ENCODE measurements around the gene HOXD4. TPM values are rescaled to one million over a fixed set of nuclear protein-coding genes. Genes with fewer than 3 reads are reported as not detected.

Gene HOXD4
- total RNA-seq, 4 donors from 2014 or later = 0.69 to 3.6 (median 1.3) TPM; not detected in 1

DNA sequence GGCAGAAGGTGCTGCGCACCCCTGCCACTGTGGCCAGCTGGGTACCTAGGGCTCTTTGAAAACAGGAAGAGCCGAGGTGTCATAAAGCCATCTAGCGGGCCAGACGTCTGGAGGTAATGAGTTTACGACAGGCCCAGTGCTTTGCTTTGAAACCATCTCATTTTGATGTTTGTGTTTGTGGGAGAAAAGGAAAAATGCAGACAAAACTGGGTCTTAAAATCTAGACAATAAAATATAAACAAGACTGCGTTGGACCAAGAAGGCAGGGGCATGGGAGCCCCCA is 25.6 kb upstream of the HOXD4 start:
- Histone ChIP-seq H3K27ac (no peak overlapping the region), H3K4me1 (peaks cover 0 to 65% (median 22%) of the 10 kb centered on the region in 3 donors), H3K9me3 (no peaks in the 10 kb centered on the region), H3K4me3 (no peak overlapping the region), H3K27me3 (peaks cover 100% of the 10 kb centered on the region), H3K36me3 (no peaks in the 10 kb centered on the region)
- TF ChIP-seq, protein P1, sequence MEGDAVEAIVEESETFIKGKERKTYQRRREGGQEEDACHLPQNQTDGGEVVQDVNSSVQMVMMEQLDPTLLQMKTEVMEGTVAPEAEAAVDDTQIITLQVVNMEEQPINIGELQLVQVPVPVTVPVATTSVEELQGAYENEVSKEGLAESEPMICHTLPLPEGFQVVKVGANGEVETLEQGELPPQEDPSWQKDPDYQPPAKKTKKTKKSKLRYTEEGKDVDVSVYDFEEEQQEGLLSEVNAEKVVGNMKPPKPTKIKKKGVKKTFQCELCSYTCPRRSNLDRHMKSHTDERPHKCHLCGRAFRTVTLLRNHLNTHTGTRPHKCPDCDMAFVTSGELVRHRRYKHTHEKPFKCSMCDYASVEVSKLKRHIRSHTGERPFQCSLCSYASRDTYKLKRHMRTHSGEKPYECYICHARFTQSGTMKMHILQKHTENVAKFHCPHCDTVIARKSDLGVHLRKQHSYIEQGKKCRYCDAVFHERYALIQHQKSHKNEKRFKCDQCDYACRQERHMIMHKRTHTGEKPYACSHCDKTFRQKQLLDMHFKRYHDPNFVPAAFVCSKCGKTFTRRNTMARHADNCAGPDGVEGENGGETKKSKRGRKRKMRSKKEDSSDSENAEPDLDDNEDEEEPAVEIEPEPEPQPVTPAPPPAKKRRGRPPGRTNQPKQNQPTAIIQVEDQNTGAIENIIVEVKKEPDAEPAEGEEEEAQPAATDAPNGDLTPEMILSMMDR (IDR thresholded peaks at IDR 0.05) = no peak
- TF ChIP-seq POLR2AphosphoS5 (IDR thresholded peaks at IDR 0.05) (no peak), EP300 (IDR thresholded peaks at IDR 0.05) (no peak), POLR2A (IDR thresholded peaks at IDR 0.05) (no peak)
- ATAC-seq = no peak
- 13 to 27% methylated on average over 3 to 6 of the region's 6 CpGs for WGBS, 2 donors (ENCODE audit: low coverage in 1 of 2)

DNA sequence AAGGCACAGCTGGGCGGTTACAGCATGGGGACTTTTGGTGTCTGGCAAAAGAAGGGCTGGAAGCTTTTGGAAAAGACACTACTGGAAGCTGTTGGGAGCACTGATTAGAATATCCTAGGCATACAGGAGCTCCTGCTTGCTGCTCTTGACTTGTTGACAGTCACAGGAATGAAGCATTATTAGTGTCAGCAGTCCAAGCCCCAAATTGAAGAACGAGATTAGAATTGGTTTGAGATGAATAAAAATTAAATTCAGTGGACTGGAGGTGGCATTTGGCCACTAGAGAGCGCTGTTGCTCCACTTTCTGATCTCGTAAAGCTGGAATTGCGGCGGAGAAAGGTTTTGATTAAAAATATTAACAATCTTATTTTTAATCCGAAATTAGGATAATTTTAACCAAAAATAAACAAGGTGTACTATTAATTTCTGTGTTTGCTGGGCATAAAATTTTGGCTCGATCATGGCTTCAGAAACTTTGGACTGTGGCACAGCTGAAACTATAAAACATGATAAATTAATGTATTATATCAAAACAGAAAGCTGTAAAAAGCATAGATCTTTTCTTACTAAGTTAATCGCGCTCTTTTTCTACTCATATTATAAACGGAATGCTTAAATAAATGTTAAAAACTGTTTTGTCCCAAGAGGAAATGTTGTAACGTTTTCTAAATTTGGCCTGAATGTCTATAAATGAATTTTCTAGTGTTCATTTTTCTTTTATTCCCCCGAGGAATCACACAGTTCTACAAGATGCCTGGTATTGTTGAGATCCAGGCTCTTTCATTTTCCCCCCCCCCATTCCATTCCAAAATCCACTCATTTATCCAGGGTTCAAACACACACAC is 24.2 kb upstream of the HOXD4 start:
- no peak for ATAC-seq
- H3K27me3 ChIP-seq = peaks cover 100% of the 10 kb centered on the region
- no peak overlapping the region for H3K27ac ChIP-seq
- H3K4me3 ChIP-seq = no peak overlapping the region
- TF ChIP-seq, protein P1 (IDR thresholded peaks at IDR 0.05) = peak in 3 of 4 experiments; percentile 82 to 91 (median 83)
- no peak for TF ChIP-seq EP300 (IDR thresholded peaks at IDR 0.05)
- no peak for TF ChIP-seq POLR2AphosphoS5 (IDR thresholded peaks at IDR 0.05)
- H3K36me3 ChIP-seq = no peaks in the 10 kb centered on the region
- no peaks in the 10 kb centered on the region for H3K9me3 ChIP-seq
- H3K4me1 ChIP-seq = peaks cover 0 to 60% (median 21%) of the 10 kb centered on the region in 3 donors
- 2% methylated on average over 13 of the region's 13 CpGs for WGBS, 2 donors (ENCODE audit: low coverage in 1 of 2)

DNA sequence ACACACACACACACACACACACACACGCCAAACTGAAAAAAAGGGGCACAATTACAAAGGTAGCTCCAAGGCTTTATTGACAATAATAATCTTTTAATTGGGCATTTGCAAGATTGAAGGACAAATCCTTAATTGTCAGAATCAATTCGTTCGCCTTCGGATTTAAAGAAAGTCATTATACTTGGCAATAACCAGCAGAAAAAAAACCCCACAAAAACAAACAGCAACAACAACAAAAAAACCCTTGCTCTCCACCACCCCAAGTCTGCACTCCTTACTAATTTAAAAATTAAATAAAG is 23.6 kb upstream of the HOXD4 start:
- no peaks in the 10 kb centered on the region for H3K9me3 ChIP-seq
- no peak for TF ChIP-seq POLR2A (IDR thresholded peaks at IDR 0.05)
- TF ChIP-seq, protein P1 (IDR thresholded peaks at IDR 0.05) = no peak
- TF ChIP-seq EP300 (IDR thresholded peaks at IDR 0.05) = no peak
- no peak for TF ChIP-seq POLR2AphosphoS5 (IDR thresholded peaks at IDR 0.05)
- no peak overlapping the region for H3K27ac ChIP-seq
- no peak for ATAC-seq
- H3K27me3 ChIP-seq = peaks cover 100% of the 10 kb centered on the region
- whole genome bisulfite sequencing, 2 donors (ENCODE audit: low coverage in 1 of 2) = 18 to 25% methylated on average over 3 to 4 of the region's 4 CpGs
- no peak overlapping the region for H3K4me3 ChIP-seq
- H3K4me1 ChIP-seq = peaks cover 0 to 58% (median 15%) of the 10 kb centered on the region in 3 donors
- no peaks in the 10 kb centered on the region for H3K36me3 ChIP-seq

DNA sequence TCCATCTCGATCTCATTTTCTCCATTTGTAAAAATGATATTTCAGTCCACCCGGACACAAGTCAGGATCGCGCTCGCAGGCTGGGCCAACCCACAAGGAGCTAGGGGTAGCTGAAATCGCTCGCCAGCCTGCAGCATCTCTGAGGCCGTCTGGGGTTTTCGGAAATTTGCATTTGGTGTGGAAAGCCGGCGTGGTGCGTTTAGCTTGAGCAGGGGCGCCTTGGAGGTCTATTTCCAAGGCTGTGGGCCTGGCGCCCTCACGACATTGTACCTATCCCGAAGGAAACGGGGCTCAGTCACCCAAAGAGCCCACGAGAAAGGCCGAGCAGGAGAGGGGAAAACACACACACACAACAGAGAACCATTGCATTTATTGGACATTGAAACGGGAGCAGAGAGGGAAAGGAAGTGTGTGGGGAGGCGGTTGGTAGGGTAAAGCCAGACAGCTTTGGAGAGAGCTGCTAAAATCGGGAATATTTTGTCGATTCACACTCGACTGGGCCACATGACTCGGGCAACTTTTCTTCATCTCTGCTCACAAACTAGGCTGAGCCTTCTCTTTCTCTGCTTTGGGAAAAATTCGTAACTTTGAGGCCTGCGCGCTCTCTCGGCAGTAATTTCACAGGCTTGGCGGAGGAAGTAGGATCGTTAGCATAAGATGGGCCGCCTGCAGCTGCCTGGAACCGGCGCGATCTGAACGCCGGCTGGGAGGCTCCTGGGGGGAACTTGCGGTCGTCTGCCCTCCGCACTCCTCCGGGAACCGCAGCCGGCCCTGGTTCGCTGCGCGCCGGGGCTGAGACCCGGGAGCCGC is 23.0 kb upstream of the HOXD4 start:
- peaks cover 0 to 51% (median 9%) of the 10 kb centered on the region in 3 donors for H3K4me1 ChIP-seq
- H3K36me3 ChIP-seq = no peaks in the 10 kb centered on the region
- no peak for TF ChIP-seq POLR2A (IDR thresholded peaks at IDR 0.05)
- TF ChIP-seq, protein P1 (IDR thresholded peaks at IDR 0.05) = no peak
- TF ChIP-seq EP300 (IDR thresholded peaks at IDR 0.05) = no peak
- no peak for TF ChIP-seq POLR2AphosphoS5 (IDR thresholded peaks at IDR 0.05)
- H3K27me3 ChIP-seq = peaks cover 100% of the 10 kb centered on the region
- peak overlapping the region in 3 of 4 donors; percentile 18 to 84 (median 77) for H3K27ac ChIP-seq
- 17 to 19% methylated on average over 14 to 17 of the region's 49 CpGs for WGBS, 2 donors (ENCODE audit: low coverage in 1 of 2)
- no peaks in the 10 kb centered on the region for H3K9me3 ChIP-seq
- ATAC-seq = no peak
- H3K4me3 ChIP-seq = peak overlapping the region in 1 of 2 donors; percentile 57

Measured in gastroesophageal sphincter (tissue), 4 donors.